Measurements from ENCODE around the gene PDLIM7.

Gene PDLIM7

DNA sequence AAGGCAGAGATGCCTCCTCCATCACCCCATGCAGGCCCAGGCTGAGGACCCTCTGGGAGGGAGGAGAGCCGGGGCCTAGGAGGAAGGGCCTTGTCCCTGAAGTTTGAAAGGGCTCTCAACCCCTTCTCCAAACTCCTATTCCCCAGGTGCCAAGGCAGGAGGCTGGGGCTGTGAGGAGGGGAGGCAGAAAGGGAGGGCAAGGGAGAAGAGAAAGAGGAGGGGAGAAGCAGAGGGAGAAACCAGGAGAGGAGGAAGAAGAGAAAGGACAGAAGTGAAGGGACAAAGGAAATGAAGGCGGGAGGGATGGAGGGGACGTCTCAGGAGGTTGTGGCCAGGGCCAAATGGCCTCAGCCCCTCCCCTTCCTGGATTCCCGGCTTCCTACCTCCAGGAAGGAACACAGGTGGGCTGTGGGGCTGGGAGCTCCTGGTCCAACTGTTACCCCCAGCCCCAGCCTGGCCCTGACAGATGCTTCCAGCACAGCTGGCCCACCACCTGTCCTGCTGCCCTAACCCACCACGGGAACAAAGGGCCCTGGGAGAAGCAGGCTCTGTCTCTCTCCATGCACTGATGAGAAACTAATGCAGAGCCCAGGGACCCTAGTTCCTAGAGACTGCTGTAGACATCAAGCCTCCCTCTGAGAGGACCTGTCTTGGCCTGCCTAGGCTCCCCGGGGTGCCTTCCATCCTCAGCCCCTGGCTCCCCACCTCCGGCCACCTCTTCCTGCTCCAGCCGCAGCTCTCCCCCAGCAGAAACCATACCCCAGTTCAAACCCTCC lies 27.5 kb downstream of the PDLIM7 start:
- Histone ChIP-seq H3K27me3 (ENCODE audit: control insufficient read depth in 1 of 2, insufficient read depth in 1 of 2, low read length in 2 of 2) (no peaks in the 10 kb centered on the region), H3K4me2 (ENCODE audit: low read length, poor library complexity, severe bottlenecking) (peak overlapping the region; percentile 23), H3K14ac (ENCODE audit: low read length in 2 of 2) (peak overlapping the region in 1 of 2 experiments; percentile 36), H3K79me1 (replicated peaks; ENCODE audit: low read length, poor library complexity, severe bottlenecking) (peaks cover 8% of the 10 kb centered on the region), H3K9ac (ENCODE audit: low read length) (peak overlapping the region; percentile 92), H3K9me3 (ENCODE audit: control insufficient read depth, low read length) (no peaks in the 10 kb centered on the region), H3K23ac (ENCODE audit: low read length in 2 of 2) (no peak overlapping the region), H2AFZ (ENCODE audit: low read depth, low read length) (no peak overlapping the region), H2AK5ac (ENCODE audit: low read length, severe bottlenecking) (peak overlapping the region; percentile 46), H3K4me3 (ENCODE audit: insufficient read depth in 1 of 2, low read depth in 1 of 2, low read length in 2 of 2) (peak overlapping the region in 1 of 2 experiments; percentile 90), H4K91ac (ENCODE audit: low read length) (no peak overlapping the region), H2BK5ac (ENCODE audit: low read depth, low read length, poor library complexity, severe bottlenecking) (no peak overlapping the region), H2BK12ac (ENCODE audit: low read length in 2 of 2) (no peak overlapping the region), H3K4me1 (ENCODE audit: control insufficient read depth, insufficient read depth, low read depth, low read length) (peaks cover 52% of the 10 kb centered on the region), H3K36me3 (ENCODE audit: control insufficient read depth in 1 of 2, insufficient read depth in 2 of 2, low read depth in 1 of 2, low read length in 2 of 2) (peaks cover 43 to 71% of the 10 kb centered on the region in 2 experiments), H3K18ac (ENCODE audit: low read depth in 1 of 2, low read length in 2 of 2) (no peak overlapping the region), H4K8ac (ENCODE audit: low read length) (no peak overlapping the region), H2BK15ac (ENCODE audit: low read depth, poor library complexity, severe bottlenecking) (no peak overlapping the region), H3K27ac (ENCODE audit: low read length, poor library complexity, severe bottlenecking) (peak overlapping the region; percentile 68), H3K4ac (ENCODE audit: low read depth in 1 of 2, low read length in 2 of 2) (no peak overlapping the region), H2BK120ac (ENCODE audit: low read depth, low read length) (no peak overlapping the region)
- WGBS, result 79% methylated on average over 6 of the region's 8 CpGs
- no peak for DNase-seq

DNA sequence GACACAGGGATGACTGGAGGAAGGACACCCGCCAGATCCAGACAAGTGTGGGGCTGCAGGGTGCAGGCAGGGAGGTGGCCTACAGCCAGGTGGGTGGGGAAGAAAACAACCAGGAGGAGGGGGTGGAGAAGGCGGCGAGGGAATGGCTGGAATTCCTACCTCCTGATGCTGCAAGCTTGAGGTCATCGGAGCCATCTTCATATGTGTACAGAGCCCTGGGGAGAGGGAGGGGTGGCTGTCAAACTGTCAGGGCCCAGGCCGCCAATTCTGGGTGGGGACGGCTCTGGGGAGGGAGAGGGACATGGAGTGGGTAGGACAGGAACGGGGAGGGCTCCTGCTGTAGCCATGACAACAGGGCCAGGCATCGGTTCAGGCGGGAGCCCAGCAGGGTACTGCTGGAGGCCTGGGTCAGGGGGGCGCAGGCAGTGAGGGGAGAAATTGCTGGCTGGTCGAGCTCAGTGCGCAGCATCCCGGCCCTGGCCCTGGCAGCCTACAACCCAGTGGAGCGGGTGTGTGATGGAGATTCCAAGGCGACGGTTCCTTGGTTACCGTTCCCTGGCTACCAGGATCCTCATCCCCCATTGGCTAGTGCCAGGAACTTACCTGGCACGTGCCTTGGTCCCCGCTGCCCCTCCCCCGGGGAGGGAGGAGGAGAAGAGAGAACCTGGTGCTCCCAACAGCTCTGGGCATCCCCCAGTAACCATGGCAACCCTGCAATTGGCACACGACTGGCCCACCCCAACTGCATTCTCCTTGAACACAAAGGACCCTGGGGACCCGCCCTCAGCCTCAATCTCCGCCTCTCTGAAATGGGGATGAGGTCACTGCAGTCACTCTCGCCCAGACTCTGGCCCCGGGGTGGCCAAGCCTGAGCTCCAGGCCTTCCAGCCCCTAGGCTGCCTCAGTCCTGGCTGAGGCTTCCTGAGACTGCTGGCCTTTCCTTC lies 28.4 kb downstream of the PDLIM7 start:
- Histone ChIP-seq H3K36me3 (ENCODE audit: control insufficient read depth in 1 of 2, insufficient read depth in 2 of 2, low read depth in 1 of 2, low read length in 2 of 2) (peaks cover 43 to 71% of the 10 kb centered on the region in 2 experiments), H2BK12ac (ENCODE audit: low read length in 2 of 2) (peak overlapping the region in 1 of 2 experiments; percentile 28), H3K9me3 (ENCODE audit: control insufficient read depth, low read length) (no peaks in the 10 kb centered on the region), H2AFZ (ENCODE audit: low read depth, low read length) (no peak overlapping the region), H3K9ac (ENCODE audit: low read length) (peak overlapping the region; percentile 92), H2BK5ac (ENCODE audit: low read depth, low read length, poor library complexity, severe bottlenecking) (no peak overlapping the region), H3K23ac (ENCODE audit: low read length in 2 of 2) (no peak overlapping the region), H3K14ac (ENCODE audit: low read length in 2 of 2) (peak overlapping the region in 1 of 2 experiments; percentile 36), H3K79me1 (replicated peaks; ENCODE audit: low read length, poor library complexity, severe bottlenecking) (peaks cover 8% of the 10 kb centered on the region), H2BK15ac (ENCODE audit: low read depth, poor library complexity, severe bottlenecking) (no peak overlapping the region), H2BK120ac (ENCODE audit: low read depth, low read length) (no peak overlapping the region), H3K4me2 (ENCODE audit: low read length, poor library complexity, severe bottlenecking) (peak overlapping the region; percentile 23), H3K4ac (ENCODE audit: low read depth in 1 of 2, low read length in 2 of 2) (no peak overlapping the region), H3K27me3 (ENCODE audit: control insufficient read depth in 1 of 2, insufficient read depth in 1 of 2, low read length in 2 of 2) (no peaks in the 10 kb centered on the region), H3K4me3 (ENCODE audit: insufficient read depth in 1 of 2, low read depth in 1 of 2, low read length in 2 of 2) (no peak overlapping the region), H3K4me1 (ENCODE audit: control insufficient read depth, insufficient read depth, low read depth, low read length) (peaks cover 46% of the 10 kb centered on the region), H4K91ac (ENCODE audit: low read length) (no peak overlapping the region), H2AK5ac (ENCODE audit: low read length, severe bottlenecking) (no peak overlapping the region), H3K27ac (ENCODE audit: low read length, poor library complexity, severe bottlenecking) (peak overlapping the region; percentile 68), H3K18ac (ENCODE audit: low read depth in 1 of 2, low read length in 2 of 2) (no peak overlapping the region), H4K8ac (ENCODE audit: low read length) (no peak overlapping the region)
- WGBS, result 73% methylated on average over 20 of the region's 25 CpGs
- DNase-seq, result peak; percentile 26

DNA sequence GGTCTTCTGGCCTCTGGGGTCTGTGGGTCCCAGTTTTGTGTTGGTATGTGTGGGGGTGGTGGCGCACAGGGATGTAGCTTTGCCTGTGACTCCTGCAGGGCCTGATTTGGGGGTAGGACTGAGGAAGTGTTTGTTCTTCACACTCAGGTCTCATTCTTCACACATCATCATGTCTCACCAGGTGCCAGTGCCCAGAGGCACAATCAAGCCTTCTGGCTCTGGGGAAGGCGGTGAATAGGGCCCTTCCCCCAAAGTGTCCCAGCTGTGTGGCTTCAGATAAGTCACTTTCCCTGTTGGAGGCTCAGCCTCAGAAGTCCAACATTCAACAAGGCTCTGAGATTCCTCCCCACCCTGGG lies 29.1 kb downstream of the PDLIM7 start:
- Histone ChIP-seq H2BK120ac (ENCODE audit: low read depth, low read length) (no peak overlapping the region), H3K14ac (ENCODE audit: low read length in 2 of 2) (no peak overlapping the region), H2BK12ac (ENCODE audit: low read length in 2 of 2) (no peak overlapping the region), H3K18ac (ENCODE audit: low read depth in 1 of 2, low read length in 2 of 2) (no peak overlapping the region), H3K4ac (ENCODE audit: low read depth in 1 of 2, low read length in 2 of 2) (no peak overlapping the region), H3K4me1 (ENCODE audit: control insufficient read depth, insufficient read depth, low read depth, low read length) (peaks cover 44% of the 10 kb centered on the region), H3K36me3 (ENCODE audit: control insufficient read depth in 1 of 2, insufficient read depth in 2 of 2, low read depth in 1 of 2, low read length in 2 of 2) (peaks cover 48 to 73% of the 10 kb centered on the region in 2 experiments), H3K9me3 (ENCODE audit: control insufficient read depth, low read length) (no peaks in the 10 kb centered on the region), H4K91ac (ENCODE audit: low read length) (no peak overlapping the region), H3K79me1 (replicated peaks; ENCODE audit: low read length, poor library complexity, severe bottlenecking) (peaks cover 8% of the 10 kb centered on the region), H3K23ac (ENCODE audit: low read length in 2 of 2) (no peak overlapping the region), H4K8ac (ENCODE audit: low read length) (no peak overlapping the region), H3K9ac (ENCODE audit: low read length) (peak overlapping the region; percentile 92), H2BK15ac (ENCODE audit: low read depth, poor library complexity, severe bottlenecking) (no peak overlapping the region), H3K27ac (ENCODE audit: low read length, poor library complexity, severe bottlenecking) (peak overlapping the region; percentile 21), H2AK5ac (ENCODE audit: low read length, severe bottlenecking) (no peak overlapping the region), H2BK5ac (ENCODE audit: low read depth, low read length, poor library complexity, severe bottlenecking) (no peak overlapping the region), H3K4me2 (ENCODE audit: low read length, poor library complexity, severe bottlenecking) (no peak overlapping the region), H2AFZ (ENCODE audit: low read depth, low read length) (no peak overlapping the region), H3K27me3 (ENCODE audit: control insufficient read depth in 1 of 2, insufficient read depth in 1 of 2, low read length in 2 of 2) (no peaks in the 10 kb centered on the region), H3K4me3 (ENCODE audit: insufficient read depth in 1 of 2, low read depth in 1 of 2, low read length in 2 of 2) (no peak overlapping the region)
- no peak for DNase-seq
- WGBS, result 100% methylated on average over 2 of the region's 2 CpGs

DNA sequence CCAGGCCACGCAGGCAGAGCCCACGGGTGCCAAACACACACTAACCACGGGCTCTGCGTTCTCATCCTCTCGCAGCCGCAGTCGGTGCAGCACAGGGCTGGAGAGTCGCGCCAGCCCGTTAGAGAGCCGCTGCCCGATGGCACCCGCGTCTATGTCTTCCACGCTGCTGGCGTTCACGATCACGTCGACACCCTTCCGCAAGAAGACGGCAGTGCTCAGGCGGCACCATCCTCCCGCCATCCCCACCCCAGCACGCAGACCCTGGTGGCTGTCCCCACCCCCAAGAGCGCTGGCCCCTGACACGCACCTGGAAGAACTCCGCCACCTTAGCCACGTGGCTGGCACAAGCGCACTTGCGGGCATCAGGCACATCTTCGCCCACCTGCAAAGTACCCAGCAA lies 30.0 kb downstream of the PDLIM7 start:
- Histone ChIP-seq H3K23ac (ENCODE audit: low read length in 2 of 2) (no peak overlapping the region), H3K18ac (ENCODE audit: low read depth in 1 of 2, low read length in 2 of 2) (no peak overlapping the region)
- WGBS, result 97% methylated on average over 31 of the region's 31 CpGs

More for the DNA sequence above, 30.0 kb downstream of the PDLIM7 start:
- Histone ChIP-seq H3K79me1 (replicated peaks; ENCODE audit: low read length, poor library complexity, severe bottlenecking) (peaks cover 9% of the 10 kb centered on the region), H3K9me3 (ENCODE audit: control insufficient read depth, low read length) (no peaks in the 10 kb centered on the region), H4K91ac (ENCODE audit: low read length) (no peak overlapping the region), H3K4me1 (ENCODE audit: control insufficient read depth, insufficient read depth, low read depth, low read length) (peaks cover 45% of the 10 kb centered on the region), H2AFZ (ENCODE audit: low read depth, low read length) (no peak overlapping the region), H3K4me3 (ENCODE audit: insufficient read depth in 1 of 2, low read depth in 1 of 2, low read length in 2 of 2) (no peak overlapping the region), H3K4ac (ENCODE audit: low read depth in 1 of 2, low read length in 2 of 2) (no peak overlapping the region), H3K27me3 (ENCODE audit: control insufficient read depth in 1 of 2, insufficient read depth in 1 of 2, low read length in 2 of 2) (no peaks in the 10 kb centered on the region), H3K4me2 (ENCODE audit: low read length, poor library complexity, severe bottlenecking) (no peak overlapping the region), H3K9ac (ENCODE audit: low read length) (no peak overlapping the region), H3K14ac (ENCODE audit: low read length in 2 of 2) (no peak overlapping the region), H2BK15ac (ENCODE audit: low read depth, poor library complexity, severe bottlenecking) (no peak overlapping the region), H4K8ac (ENCODE audit: low read length) (no peak overlapping the region), H3K27ac (ENCODE audit: low read length, poor library complexity, severe bottlenecking) (no peak overlapping the region), H2BK5ac (ENCODE audit: low read depth, low read length, poor library complexity, severe bottlenecking) (no peak overlapping the region), H2BK12ac (ENCODE audit: low read length in 2 of 2) (no peak overlapping the region), H3K36me3 (ENCODE audit: control insufficient read depth in 1 of 2, insufficient read depth in 2 of 2, low read depth in 1 of 2, low read length in 2 of 2) (peaks cover 55 to 80% of the 10 kb centered on the region in 2 experiments), H2AK5ac (ENCODE audit: low read length, severe bottlenecking) (no peak overlapping the region), H2BK120ac (ENCODE audit: low read depth, low read length) (no peak overlapping the region)
- no peak for DNase-seq

Data from mesenchymal stem cell (in vitro differentiated cells and primary cell).